ENCODE data around the gene USP33. TPM values are rescaled to one million over a fixed set of nuclear protein-coding genes. Genes with fewer than 3 reads are reported as not detected.

The USP33 gene
- total and polyA plus RNA-seq, 2 of the 13 experiments (the other 11 are each of a cell fraction or from before 2014, with no cell fraction given) = 32.0 to 49.1 TPM

GRCh38 chr1:77655431-77655974, 104.1 kb downstream of the USP33 start (continued):
- TF ChIP-seq, protein P1, sequence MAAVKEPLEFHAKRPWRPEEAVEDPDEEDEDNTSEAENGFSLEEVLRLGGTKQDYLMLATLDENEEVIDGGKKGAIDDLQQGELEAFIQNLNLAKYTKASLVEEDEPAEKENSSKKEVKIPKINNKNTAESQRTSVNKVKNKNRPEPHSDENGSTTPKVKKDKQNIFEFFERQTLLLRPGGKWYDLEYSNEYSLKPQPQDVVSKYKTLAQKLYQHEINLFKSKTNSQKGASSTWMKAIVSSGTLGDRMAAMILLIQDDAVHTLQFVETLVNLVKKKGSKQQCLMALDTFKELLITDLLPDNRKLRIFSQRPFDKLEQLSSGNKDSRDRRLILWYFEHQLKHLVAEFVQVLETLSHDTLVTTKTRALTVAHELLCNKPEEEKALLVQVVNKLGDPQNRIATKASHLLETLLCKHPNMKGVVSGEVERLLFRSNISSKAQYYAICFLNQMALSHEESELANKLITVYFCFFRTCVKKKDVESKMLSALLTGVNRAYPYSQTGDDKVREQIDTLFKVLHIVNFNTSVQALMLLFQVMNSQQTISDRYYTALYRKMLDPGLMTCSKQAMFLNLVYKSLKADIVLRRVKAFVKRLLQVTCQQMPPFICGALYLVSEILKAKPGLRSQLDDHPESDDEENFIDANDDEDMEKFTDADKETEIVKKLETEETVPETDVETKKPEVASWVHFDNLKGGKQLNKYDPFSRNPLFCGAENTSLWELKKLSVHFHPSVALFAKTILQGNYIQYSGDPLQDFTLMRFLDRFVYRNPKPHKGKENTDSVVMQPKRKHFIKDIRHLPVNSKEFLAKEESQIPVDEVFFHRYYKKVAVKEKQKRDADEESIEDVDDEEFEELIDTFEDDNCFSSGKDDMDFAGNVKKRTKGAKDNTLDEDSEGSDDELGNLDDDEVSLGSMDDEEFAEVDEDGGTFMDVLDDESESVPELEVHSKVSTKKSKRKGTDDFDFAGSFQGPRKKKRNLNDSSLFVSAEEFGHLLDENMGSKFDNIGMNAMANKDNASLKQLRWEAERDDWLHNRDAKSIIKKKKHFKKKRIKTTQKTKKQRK (IDR thresholded peaks at IDR 0.05; ENCODE audit: low read length) = no peak
- TF ChIP-seq TFAP4 (IDR thresholded peaks at IDR 0.05; ENCODE audit: borderline replicate concordance, low read depth) (peak; percentile 44; the same call in 1 of the 2 replicates), BRF2 (CRISPR knock-in tag; IDR thresholded peaks at IDR 0.05) (no peak), ZNF530 (CRISPR knock-in tag; IDR thresholded peaks at IDR 0.05; ENCODE audit: low read depth) (no peak), HMGXB3 (CRISPR knock-in tag; IDR thresholded peaks at IDR 0.05; ENCODE audit: borderline replicate concordance) (no peak), TSC22D2 (CRISPR knock-in tag; IDR thresholded peaks at IDR 0.05; ENCODE audit: borderline replicate concordance) (no peak), GPN1 (CRISPR knock-in tag; IDR thresholded peaks at IDR 0.05; ENCODE audit: borderline replicate concordance) (no peak), ZNF563 (CRISPR knock-in tag; IDR thresholded peaks at IDR 0.05) (no peak), MYNN (CRISPR knock-in tag; IDR thresholded peaks at IDR 0.05; ENCODE audit: low read depth) (no peak), NFE2L2 (IDR thresholded peaks at IDR 0.05; ENCODE audit: low read length) (no peak), NR2F1 (CRISPR knock-in tag; IDR thresholded peaks at IDR 0.05) (no peak), STAG1 (CRISPR knock-in tag; IDR thresholded peaks at IDR 0.05) (no peak)
- TF ChIP-seq, protein P2, sequence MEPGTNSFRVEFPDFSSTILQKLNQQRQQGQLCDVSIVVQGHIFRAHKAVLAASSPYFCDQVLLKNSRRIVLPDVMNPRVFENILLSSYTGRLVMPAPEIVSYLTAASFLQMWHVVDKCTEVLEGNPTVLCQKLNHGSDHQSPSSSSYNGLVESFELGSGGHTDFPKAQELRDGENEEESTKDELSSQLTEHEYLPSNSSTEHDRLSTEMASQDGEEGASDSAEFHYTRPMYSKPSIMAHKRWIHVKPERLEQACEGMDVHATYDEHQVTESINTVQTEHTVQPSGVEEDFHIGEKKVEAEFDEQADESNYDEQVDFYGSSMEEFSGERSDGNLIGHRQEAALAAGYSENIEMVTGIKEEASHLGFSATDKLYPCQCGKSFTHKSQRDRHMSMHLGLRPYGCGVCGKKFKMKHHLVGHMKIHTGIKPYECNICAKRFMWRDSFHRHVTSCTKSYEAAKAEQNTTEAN (CRISPR knock-in tag; conservative IDR thresholded peaks at IDR 0.05) = no peak
- TF ChIP-seq, protein P3, sequence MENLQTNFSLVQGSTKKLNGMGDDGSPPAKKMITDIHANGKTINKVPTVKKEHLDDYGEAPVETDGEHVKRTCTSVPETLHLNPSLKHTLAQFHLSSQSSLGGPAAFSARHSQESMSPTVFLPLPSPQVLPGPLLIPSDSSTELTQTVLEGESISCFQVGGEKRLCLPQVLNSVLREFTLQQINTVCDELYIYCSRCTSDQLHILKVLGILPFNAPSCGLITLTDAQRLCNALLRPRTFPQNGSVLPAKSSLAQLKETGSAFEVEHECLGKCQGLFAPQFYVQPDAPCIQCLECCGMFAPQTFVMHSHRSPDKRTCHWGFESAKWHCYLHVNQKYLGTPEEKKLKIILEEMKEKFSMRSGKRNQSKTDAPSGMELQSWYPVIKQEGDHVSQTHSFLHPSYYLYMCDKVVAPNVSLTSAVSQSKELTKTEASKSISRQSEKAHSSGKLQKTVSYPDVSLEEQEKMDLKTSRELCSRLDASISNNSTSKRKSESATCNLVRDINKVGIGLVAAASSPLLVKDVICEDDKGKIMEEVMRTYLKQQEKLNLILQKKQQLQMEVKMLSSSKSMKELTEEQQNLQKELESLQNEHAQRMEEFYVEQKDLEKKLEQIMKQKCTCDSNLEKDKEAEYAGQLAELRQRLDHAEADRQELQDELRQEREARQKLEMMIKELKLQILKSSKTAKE (CRISPR knock-in tag; IDR thresholded peaks at IDR 0.05; ENCODE audit: borderline replicate concordance) = peak; percentile 29; the same call in 1 of the 2 replicates
